Pericardium fibroblast (primary cell): ENCODE data around the gene STEAP2. TPM values are rescaled to one million over a fixed set of nuclear protein-coding genes. Genes with fewer than 3 reads are reported as not detected.

Experiments used
- total RNA-seq: library from RNA; depleted of rRNA; stranded (reverse); fragments of >200 nt; gene quantifications from 2 replicates; pipeline ENCODE4 v1.2.3, GENCODE V29; 2015

The STEAP2 gene
- total RNA-seq = 2.9 and 6.4 TPM in 2 replicates

DNA sequence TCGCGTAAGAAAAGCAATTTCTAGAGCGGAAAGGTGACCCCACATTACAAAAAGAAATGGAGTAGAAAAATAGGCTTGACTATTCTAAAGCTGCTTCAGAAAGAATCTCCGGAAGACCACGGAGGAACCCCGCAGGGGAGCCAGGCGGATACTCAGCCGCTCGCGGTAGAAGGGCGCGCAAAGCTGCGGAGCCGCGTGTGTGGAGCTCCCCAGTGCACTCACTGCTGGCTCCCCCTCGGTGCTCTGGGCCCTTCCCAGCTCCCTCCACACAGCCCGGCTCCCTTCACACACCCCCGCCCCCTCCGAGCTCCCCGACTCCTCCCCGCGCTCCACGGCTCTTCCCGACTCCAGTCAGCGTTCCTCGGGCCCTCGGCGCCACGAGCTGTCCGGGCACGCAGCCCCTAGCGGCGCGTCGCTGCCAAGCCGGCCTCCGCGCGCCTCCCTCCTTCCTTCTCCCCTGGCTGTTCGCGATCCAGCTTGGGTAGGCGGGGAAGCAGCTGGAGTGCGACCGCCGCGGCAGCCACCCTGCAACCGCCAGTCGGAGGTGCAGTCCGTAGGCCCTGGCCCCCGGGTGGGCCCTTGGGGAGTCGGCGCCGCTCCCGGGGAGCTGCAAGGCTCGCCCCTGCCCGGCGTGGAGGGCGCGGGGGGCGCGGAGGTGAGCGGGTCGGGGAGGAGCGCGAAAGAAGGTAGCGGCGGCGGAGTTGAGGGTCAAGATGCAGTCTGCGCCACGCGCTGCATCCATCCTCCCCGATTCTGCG, at the start of gene STEAP2:
Gene STEAP2 (plus strand): TSS at position 350 of the 758 bp plus-strand sequence. CDS start 13,343 bp downstream, outside the sequence.

DNA sequence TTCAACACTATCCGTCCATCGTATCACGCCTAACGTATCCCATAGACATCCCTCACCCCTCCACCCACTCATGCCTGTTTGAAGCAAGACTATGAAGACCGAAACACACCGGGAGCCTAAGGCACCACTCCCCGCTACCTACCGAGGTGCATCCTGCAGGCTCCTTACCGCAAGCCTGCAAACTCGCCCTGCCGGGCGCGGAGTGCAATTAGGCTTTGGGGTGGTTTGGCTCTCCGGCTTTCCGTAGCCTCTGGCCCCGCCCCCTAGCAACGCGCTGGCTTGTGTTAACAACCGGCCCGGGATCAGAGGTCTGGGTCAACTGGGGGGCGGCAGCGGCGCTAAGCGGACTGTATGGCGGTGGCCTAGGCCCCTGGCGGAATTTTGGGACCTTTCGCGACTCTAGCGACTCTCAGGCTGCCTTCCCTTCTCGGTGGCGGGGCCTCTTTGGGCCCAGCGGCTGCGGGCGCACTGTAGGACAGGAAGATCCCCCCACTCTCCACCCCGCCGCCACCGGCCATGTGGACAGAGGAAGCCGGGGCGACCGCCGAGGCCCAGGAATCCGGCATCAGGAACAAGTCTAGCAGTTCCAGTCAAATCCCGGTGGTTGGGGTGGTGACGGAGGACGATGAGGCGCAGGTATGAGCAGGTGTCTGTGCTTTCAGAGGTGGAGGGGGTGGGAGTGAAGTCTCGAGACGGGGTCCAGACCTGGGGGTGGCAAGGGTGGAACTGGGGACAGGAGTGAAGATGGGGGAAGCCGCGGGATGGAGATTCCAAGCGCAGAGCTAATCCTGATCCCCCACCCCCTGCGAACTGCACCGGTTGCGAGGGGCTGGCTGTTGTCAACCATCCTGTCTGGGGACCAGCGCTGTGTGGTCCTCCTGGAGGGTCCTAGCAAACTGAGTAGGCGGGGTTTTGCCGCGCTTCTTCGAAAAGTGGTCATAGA, 33.6 kb downstream of the STEAP2 start, which contains the start of gene CFAP69:
Gene CFAP69 (plus strand): TSS at position 266 of the 943 bp plus-strand sequence. CDS start 251 bp downstream, at position 517.

Other genes starting within 250 kb of the STEAP2 start
- gene STEAP1, start 57.3 kb upstream of the STEAP2 start, total RNA-seq = 10.3 and 20.5 TPM in 2 replicates
- 0.17 and 2.1 TPM in 2 replicates for gene CFAP69, start 33.4 kb downstream of the STEAP2 start, total RNA-seq
- not detected in 2 replicates for gene FAM237B, start 109.6 kb downstream of the STEAP2 start, total RNA-seq
- 4.3 and 8.3 TPM in 2 replicates for gene GTPBP10, start 135.0 kb downstream of the STEAP2 start, total RNA-seq
- gene CLDN12, start 191.7 kb downstream of the STEAP2 start, total RNA-seq = 9.1 and 17.4 TPM in 2 replicates